ENCODE data around the gene CHMP6. TPM values are rescaled to one million over a fixed set of nuclear protein-coding genes. Genes with fewer than 3 reads are reported as not detected.

The CHMP6 gene
- total RNA-seq, 4 donors from 2014 or later = 13.5 to 23.2 (median 16.8) TPM

GRCh38 chr17:81048827-81049371, 57.3 kb downstream of the CHMP6 start:
- no peak for ATAC-seq (ENCODE audit: low FRiP score)
- DNase-seq (ENCODE audit: low spot score) = no peak
- no peak for TF ChIP-seq CTCF (IDR thresholded peaks at IDR 0.05)

- ATAC-seq (ENCODE audit: low FRiP score) (no peak), DNase-seq (ENCODE audit: low spot score) (no peak)
- TF ChIP-seq CTCF (IDR thresholded peaks at IDR 0.05) = no peak
Measured at GRCh38 chr17:81049372-81049911, 57.8 kb downstream of the CHMP6 start.

Other genes starting within 250 kb of the CHMP6 start
- gene BAIAP2, start 43.3 kb downstream of the CHMP6 start, total RNA-seq = 10 to 100 TPM; 15.9 to 50.2 (median 36.4) TPM
- gene PVALEF, start 173.7 kb downstream of the CHMP6 start, total RNA-seq = not detected
- gene AATK, start 174.4 kb downstream of the CHMP6 start, total RNA-seq = 1 to 10 TPM; 1.3 to 6.0 (median 3.1) TPM
- gene CEP131, start 231.1 kb downstream of the CHMP6 start, total RNA-seq = 10 to 100 TPM in 1 of 4 donors, 1 to 10 TPM in 3; 3.0 to 11.5 (median 5.6) TPM
- 10 to 100 TPM; 15.1 to 56.1 (median 33.2) TPM for gene TEPSIN, start 247.2 kb downstream of the CHMP6 start, total RNA-seq
- gene NDUFAF8, start 247.5 kb downstream of the CHMP6 start, total RNA-seq = 10 to 100 TPM; 28.7 to 56.7 (median 37.5) TPM

Data from omental fat pad (tissue), 4 donors.